GM23338 (cell line): ENCODE data around the gene TRPM1. TPM values are rescaled to one million over a fixed set of nuclear protein-coding genes. Genes with fewer than 3 reads are reported as not detected.

Experiments
- ATAC-seq: fragments of 200-7000 bp; cut with Tn5 transposase; 3 replicates; pipeline ENCODE4 v1.9.1; 2020
- DNase-seq: peaks from one replicate; pipeline ENCODE4 v3.0.0-alpha.2; 2015; ENCODE audit warnings: low spot score
- H2AFZ ChIP-seq: fragments of 200-600 bp; sonication (generic); 2 replicates; pipeline ENCODE4 v1.8.0; 2016; ENCODE audit warnings: antibody characterized with exemption, mild to moderate bottlenecking, moderate library complexity
- H3F3A ChIP-seq: fragments of 200-600 bp; sonication (generic); replicated peaks from 2 replicates; pipeline ENCODE4 v1.8.0; 2017; ENCODE audit warnings: antibody characterized with exemption, mixed run types, low read depth
- H3K27ac ChIP-seq: fragments of 200-600 bp; sonication (generic); 2 replicates; pipeline ENCODE4 v1.6.1; 2016; ENCODE audit warnings: low read depth
- H3K27me3 ChIP-seq: fragments of 200-600 bp; sonication (generic); 2 replicates; pipeline ENCODE4 v1.8.0; 2016; ENCODE audit warnings: mild to moderate bottlenecking, mixed run types, moderate library complexity; ENCODE audit not compliant: insufficient read depth
- H3K36me3 ChIP-seq: fragments of 200-600 bp; sonication (generic); 2 replicates; pipeline ENCODE4 v1.8.0; 2016; ENCODE audit warnings: mild to moderate bottlenecking; ENCODE audit not compliant: insufficient read depth
- H3K4me1 ChIP-seq: fragments of 200-600 bp; sonication (generic); 2 replicates; pipeline ENCODE4 v1.8.0; 2016; ENCODE audit warnings: mild to moderate bottlenecking, moderate library complexity; ENCODE audit not compliant: insufficient read depth
- H3K4me2 ChIP-seq: fragments of 200-600 bp; sonication (generic); 2 replicates; pipeline ENCODE4 v1.7.1; 2017; ENCODE audit warnings: mixed run types
- H3K4me3 ChIP-seq: fragments of 200-600 bp; sonication (generic); 2 replicates; pipeline ENCODE4 v1.6.1; 2016; ENCODE audit warnings: mixed run types
- H3K79me2 ChIP-seq: fragments of 200-600 bp; sonication (generic); replicated peaks from 2 replicates; pipeline ENCODE4 v1.8.0; 2017; ENCODE audit warnings: mild to moderate bottlenecking; ENCODE audit not compliant: insufficient read depth
- H3K9me2 ChIP-seq: fragments of 200-600 bp; sonication (generic); 2 replicates; pipeline ENCODE4 v1.8.0; 2017; ENCODE audit not compliant: insufficient read depth
- H4K20me1 ChIP-seq: fragments of 200-600 bp; sonication (generic); replicated peaks from 2 replicates; pipeline ENCODE4 v1.8.0; 2017; ENCODE audit warnings: mild to moderate bottlenecking; ENCODE audit not compliant: insufficient read depth
- H3K27ac Mint-ChIP-seq: 2 replicates; pipeline ENCODE4 v1.8.0; 2020; ENCODE audit warnings: inconsistent platforms, mild to moderate bottlenecking, moderate library complexity, mixed read lengths
- H3K27me3 Mint-ChIP-seq: 3 replicates; pipeline ENCODE4 v1.8.0; 2022; ENCODE audit warnings: low read depth, mild to moderate bottlenecking, moderate library complexity, mixed read lengths, inconsistent platforms; ENCODE audit not compliant: insufficient read depth, poor library complexity
- H3K36me3 Mint-ChIP-seq: 3 replicates; pipeline ENCODE4 v1.8.0; 2021; ENCODE audit warnings: low read depth, mild to moderate bottlenecking, inconsistent platforms, moderate library complexity, mixed read lengths
- H3K4me1 Mint-ChIP-seq: 3 replicates; pipeline ENCODE4 v1.8.0; 2020; ENCODE audit warnings: mild to moderate bottlenecking, inconsistent platforms, mixed read lengths
- H3K4me3 Mint-ChIP-seq: 3 replicates; pipeline ENCODE4 v1.8.0; 2021; ENCODE audit warnings: moderate library complexity, mild to moderate bottlenecking, inconsistent platforms, mixed read lengths
- H3K9me3 Mint-ChIP-seq: 3 replicates; pipeline ENCODE4 v1.8.0; 2020; ENCODE audit warnings: moderate library complexity, mild to moderate bottlenecking, inconsistent platforms, mixed read lengths
- ETS1 ChIP-seq: IDR thresholded peaks from 2 replicates; pipeline ENCODE4 v1.6.1; 2016; ENCODE audit warnings: antibody characterized with exemption
- EZH2 ChIP-seq: fragments of 200-600 bp; sonication (generic); IDR thresholded peaks from one replicate; pipeline ENCODE4 v1.8.0; 2017; ENCODE audit warnings: antibody characterized with exemption, mild to moderate bottlenecking, low read depth; ENCODE audit not compliant: unreplicated experiment
- EZH2phosphoT487 ChIP-seq: fragments of 200-600 bp; sonication (generic); IDR thresholded peaks from one replicate; pipeline ENCODE4 v1.8.1; 2018; ENCODE audit warnings: antibody characterized with exemption; ENCODE audit not compliant: unreplicated experiment
- JUNB ChIP-seq: IDR thresholded peaks from one replicate; pipeline ENCODE4 v1.6.1; 2016; ENCODE audit warnings: antibody characterized with exemption; ENCODE audit not compliant: unreplicated experiment
- NANOG ChIP-seq: IDR thresholded peaks from 2 replicates; pipeline ENCODE4 v1.6.1; 2016; ENCODE audit warnings: antibody characterized with exemption, borderline replicate concordance
- ZNF114 ChIP-seq: fragments of 250-450 bp; sonication (Bioruptor Pico); IDR thresholded peaks from 2 replicates; pipeline ENCODE4 v1.5.0; 2020; ENCODE audit warnings: mild to moderate bottlenecking, moderate library complexity
- ZNF331 ChIP-seq: fragments of 250-450 bp; sonication (Bioruptor Pico); IDR thresholded peaks from 2 replicates; pipeline ENCODE4 v1.5.0; 2020; ENCODE audit warnings: low read depth, mild to moderate bottlenecking, moderate library complexity
- ZNF462 ChIP-seq: fragments of 250-450 bp; sonication (Bioruptor Pico); IDR thresholded peaks from 2 replicates; pipeline ENCODE4 v1.5.0; 2020; ENCODE audit warnings: mild to moderate bottlenecking, moderate library complexity
- polyA plus RNA-seq: library from polyadenylated mRNA; unstranded; fragments of >200 nt; fragmentation: Nextera tagmentation; extraction: Ambion mirVana; gene quantifications from 2 replicates; pipeline ENCODE4 v1.2.1, GENCODE V29; 2016
- total RNA-seq: library from RNA; depleted of rRNA; stranded (reverse); fragments of >200 nt; shearing (Covaris generic); gene quantifications from 2 replicates; pipeline ENCODE4 v1.2.3, GENCODE V29; 2014

Gene TRPM1
- total and polyA plus RNA-seq, 2 experiments from 2014 or later = 0.19 TPM; not detected in 1

GRCh38 chr15:31051496-31052080, 49.9 kb downstream of the TRPM1 start:
- Histone ChIP-seq H4K20me1 (no peaks in the 10 kb centered on the region), H3K36me3 (no peaks in the 10 kb centered on the region), H3K9me2 (no peaks in the 10 kb centered on the region; the same call in 1 of the 2 replicates), H3K4me1 (no peaks in the 10 kb centered on the region), H3F3A (no peaks in the 10 kb centered on the region), H3K27me3 (no peaks in the 10 kb centered on the region), H3K4me2 (no peak overlapping the region), H3K27ac (no peak overlapping the region), H3K79me2 (no peaks in the 10 kb centered on the region), H3K4me3 (no peak overlapping the region), H2AFZ (no peak overlapping the region)
- Mint-ChIP-seq H3K27me3 (peaks cover 2% of the 10 kb centered on the region), H3K4me1 (peaks cover 2% of the 10 kb centered on the region), H3K36me3 (no peaks in the 10 kb centered on the region), H3K9me3 (no peaks in the 10 kb centered on the region; the same call in 2 of the 3 replicates), H3K4me3 (no peak overlapping the region), H3K27ac (no peak overlapping the region)
- ATAC-seq (no peak), DNase-seq (no peak)
- TF ChIP-seq EZH2phosphoT487 (no peak), ZNF462 (CRISPR knock-in tag) (no peak), ZNF331 (CRISPR knock-in tag) (no peak), JUNB (no peak), ZNF114 (no peak), ETS1 (no peak), EZH2 (no peak), NANOG (no peak)
